Progenitor cell of endocrine pancreas (in vitro differentiated cells): Measurements from ENCODE around the gene SLC25A38. TPM values are rescaled to one million over a fixed set of nuclear protein-coding genes. Genes with fewer than 3 reads are reported as not detected.

ENCODE experiments used
- DNase-seq: peaks from one replicate; pipeline ENCODE4 v3.0.0; 2021; ENCODE audit warnings: low spot score; ENCODE audit not compliant: unreplicated experiment
- H3K27ac Mint-ChIP-seq: 2 replicates; pipeline ENCODE4 v1.8.0; 2021; ENCODE audit warnings: mild to moderate bottlenecking, moderate library complexity, mixed read lengths
- H3K27me3 Mint-ChIP-seq: 2 replicates; pipeline ENCODE4 v1.8.0; 2021; ENCODE audit warnings: mixed read lengths
- H3K36me3 Mint-ChIP-seq: 2 replicates; pipeline ENCODE4 v1.8.0; 2022; ENCODE audit warnings: mixed read lengths; ENCODE audit not compliant: insufficient read depth
- H3K4me1 Mint-ChIP-seq: 2 replicates; pipeline ENCODE4 v1.8.0; 2021; ENCODE audit warnings: low read depth, mixed read lengths
- H3K4me3 Mint-ChIP-seq: 2 replicates; pipeline ENCODE4 v1.8.0; 2021; ENCODE audit warnings: low read depth, mild to moderate bottlenecking, moderate library complexity, mixed read lengths
- H3K9me3 Mint-ChIP-seq: 2 replicates; pipeline ENCODE4 v1.8.0; 2021; ENCODE audit warnings: low read depth, mixed read lengths
- total RNA-seq: library from RNA; stranded (reverse); gene quantifications from 2 replicates; pipeline ENCODE4 v1.2.1, GENCODE V29; 2021
- TF ChIP-seq, protein P1 (sequence below): fragments of 200-600 bp; sonication (generic); IDR thresholded peaks from one replicate; pipeline ENCODE4 v1.5.0; 2021; ENCODE audit warnings: antibody characterized with exemption, mild to moderate bottlenecking; ENCODE audit not compliant: unreplicated experiment

Gene SLC25A38
- total RNA-seq, 1 donor from 2014 or later, result 38.0 TPM

DNA sequence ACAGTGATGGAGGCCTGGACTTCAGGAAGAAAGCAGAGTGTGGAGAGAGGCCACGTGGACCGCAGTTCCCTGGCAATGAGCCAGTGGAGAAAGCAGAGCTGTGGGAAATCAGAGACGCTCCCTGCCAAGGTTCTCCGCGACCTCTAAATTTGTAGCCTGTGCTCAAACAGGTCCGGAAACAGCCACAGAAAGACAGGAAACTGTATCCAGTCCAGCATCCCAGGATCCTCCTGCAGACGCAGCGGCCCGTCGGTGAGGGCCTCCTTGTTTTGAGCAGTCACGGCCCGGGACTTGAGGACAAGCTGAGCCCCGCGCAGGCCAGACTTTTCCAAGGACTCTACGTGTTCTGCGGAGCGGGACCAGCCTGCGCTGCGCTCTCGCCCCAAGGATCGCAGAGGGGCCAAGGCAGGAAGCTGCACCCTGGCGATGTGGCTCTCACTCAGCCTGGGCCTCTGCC, 45.6 kb downstream of the SLC25A38 start:
- Mint-ChIP-seq H3K36me3 (no peaks in the 10 kb centered on the region), H3K27me3 (peaks cover 18% of the 10 kb centered on the region), H3K4me3 (no peak overlapping the region), H3K9me3 (no peaks in the 10 kb centered on the region), H3K27ac (no peak overlapping the region), H3K4me1 (no peaks in the 10 kb centered on the region)
- DNase-seq, result no peak
- TF ChIP-seq, protein P1, sequence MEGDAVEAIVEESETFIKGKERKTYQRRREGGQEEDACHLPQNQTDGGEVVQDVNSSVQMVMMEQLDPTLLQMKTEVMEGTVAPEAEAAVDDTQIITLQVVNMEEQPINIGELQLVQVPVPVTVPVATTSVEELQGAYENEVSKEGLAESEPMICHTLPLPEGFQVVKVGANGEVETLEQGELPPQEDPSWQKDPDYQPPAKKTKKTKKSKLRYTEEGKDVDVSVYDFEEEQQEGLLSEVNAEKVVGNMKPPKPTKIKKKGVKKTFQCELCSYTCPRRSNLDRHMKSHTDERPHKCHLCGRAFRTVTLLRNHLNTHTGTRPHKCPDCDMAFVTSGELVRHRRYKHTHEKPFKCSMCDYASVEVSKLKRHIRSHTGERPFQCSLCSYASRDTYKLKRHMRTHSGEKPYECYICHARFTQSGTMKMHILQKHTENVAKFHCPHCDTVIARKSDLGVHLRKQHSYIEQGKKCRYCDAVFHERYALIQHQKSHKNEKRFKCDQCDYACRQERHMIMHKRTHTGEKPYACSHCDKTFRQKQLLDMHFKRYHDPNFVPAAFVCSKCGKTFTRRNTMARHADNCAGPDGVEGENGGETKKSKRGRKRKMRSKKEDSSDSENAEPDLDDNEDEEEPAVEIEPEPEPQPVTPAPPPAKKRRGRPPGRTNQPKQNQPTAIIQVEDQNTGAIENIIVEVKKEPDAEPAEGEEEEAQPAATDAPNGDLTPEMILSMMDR, result no peak

DNA sequence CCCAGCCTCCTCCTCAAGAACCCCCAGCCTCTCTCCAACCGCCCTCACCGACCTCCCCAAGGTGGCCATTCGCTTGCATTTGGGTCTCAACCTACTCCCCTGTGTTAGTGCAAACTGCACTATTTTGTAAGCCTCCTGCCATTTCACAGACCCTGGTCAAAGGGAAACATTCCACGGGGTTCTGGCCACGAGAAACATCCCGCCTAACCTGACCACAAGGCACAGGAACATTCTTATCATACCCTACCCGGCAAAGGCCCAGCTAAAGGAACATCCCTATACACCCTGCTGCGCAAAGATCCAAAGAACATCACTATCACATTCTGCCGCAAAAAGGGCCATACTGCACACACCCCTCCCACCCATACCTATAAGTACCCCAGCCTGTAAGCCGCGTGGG, 46.3 kb downstream of the SLC25A38 start:
- no peak overlapping the region for H3K4me3 Mint-ChIP-seq

DNA sequence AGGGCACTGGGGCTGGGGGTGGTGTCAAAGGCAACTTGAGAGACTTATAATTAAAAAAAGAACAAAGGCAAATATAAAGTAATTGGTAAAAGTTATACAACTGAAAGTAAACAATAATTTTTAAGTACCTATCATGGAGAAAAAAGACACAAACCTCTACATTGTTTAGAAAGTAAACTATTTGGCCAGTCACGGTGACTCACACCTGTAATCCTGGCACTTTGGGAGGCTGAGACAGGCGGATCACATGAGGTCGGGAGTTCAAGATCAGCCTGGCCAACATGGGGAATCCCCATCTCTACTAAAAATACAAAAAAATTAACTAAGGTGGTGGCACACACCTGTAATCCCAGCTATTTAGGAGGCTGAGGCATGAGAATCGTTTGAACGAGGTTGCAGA, 49.2 kb downstream of the SLC25A38 start:
- Mint-ChIP-seq H3K4me1 (no peaks in the 10 kb centered on the region), H3K27ac (no peak overlapping the region), H3K9me3 (no peaks in the 10 kb centered on the region), H3K36me3 (no peaks in the 10 kb centered on the region), H3K4me3 (no peak overlapping the region), H3K27me3 (peaks cover 18% of the 10 kb centered on the region)
- TF ChIP-seq, protein P1, result no peak
- DNase-seq, result no peak

More for the DNA sequence above, 46.3 kb downstream of the SLC25A38 start:
- no peaks in the 10 kb centered on the region for H3K4me1 Mint-ChIP-seq
- DNase-seq, result no peak
- no peaks in the 10 kb centered on the region for H3K36me3 Mint-ChIP-seq
- H3K27ac Mint-ChIP-seq, result no peak overlapping the region
- no peaks in the 10 kb centered on the region for H3K9me3 Mint-ChIP-seq
- H3K27me3 Mint-ChIP-seq, result peaks cover 18% of the 10 kb centered on the region
- TF ChIP-seq, protein P1, result no peak

DNA sequence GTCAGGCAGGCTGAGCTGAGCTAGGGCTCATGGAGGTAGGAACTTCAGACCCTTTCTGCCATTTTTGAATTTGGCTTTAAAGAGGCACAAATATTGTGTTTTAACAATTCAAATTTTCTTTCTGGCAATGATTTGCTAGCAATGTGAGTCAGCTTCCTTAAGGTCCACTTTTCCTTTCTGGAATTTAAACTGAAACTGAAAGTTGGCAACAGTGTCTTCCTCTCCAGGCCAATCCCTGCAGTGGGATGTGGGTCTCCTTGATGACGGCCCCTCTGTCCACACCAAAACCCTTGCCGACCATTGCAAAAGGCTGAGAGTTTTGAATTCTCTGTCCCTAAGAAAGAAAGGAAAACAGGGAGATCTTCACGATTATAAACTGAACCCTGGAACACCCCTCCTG, 50.5 kb downstream of the SLC25A38 start:
- H3K9me3 Mint-ChIP-seq, result no peaks in the 10 kb centered on the region

DNA sequence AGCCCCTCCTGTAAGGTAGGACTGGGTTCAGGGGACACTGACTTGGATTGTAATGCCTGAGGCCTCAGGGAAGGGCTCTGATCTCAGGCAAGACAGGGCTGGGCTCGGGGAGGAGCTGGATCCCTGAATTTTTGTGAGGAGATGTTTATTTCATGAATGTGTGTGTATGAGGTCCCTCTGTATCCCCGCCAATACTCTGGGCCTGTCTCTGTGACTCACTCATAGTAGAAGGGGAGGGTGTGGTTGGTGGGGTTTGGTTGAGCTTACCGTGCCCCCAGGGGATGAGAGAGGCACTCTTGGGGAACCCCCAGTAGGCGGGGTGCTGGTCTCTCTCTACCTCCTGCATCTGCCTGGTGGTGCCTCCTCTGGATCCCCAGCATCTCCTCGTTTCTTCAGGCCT, 51.4 kb downstream of the SLC25A38 start:
- TF ChIP-seq, protein P1, result no peak
- Mint-ChIP-seq H3K9me3 (no peaks in the 10 kb centered on the region), H3K36me3 (no peaks in the 10 kb centered on the region), H3K4me3 (no peak overlapping the region), H3K27ac (no peak overlapping the region), H3K4me1 (no peaks in the 10 kb centered on the region), H3K27me3 (peaks cover 14% of the 10 kb centered on the region)
- DNase-seq, result no peak

More for the DNA sequence above, 50.5 kb downstream of the SLC25A38 start:
- TF ChIP-seq, protein P1, result no peak
- peaks cover 15% of the 10 kb centered on the region for H3K27me3 Mint-ChIP-seq
- no peaks in the 10 kb centered on the region for H3K4me1 Mint-ChIP-seq
- no peak overlapping the region for H3K27ac Mint-ChIP-seq
- no peak overlapping the region for H3K4me3 Mint-ChIP-seq
- no peak for DNase-seq
- no peaks in the 10 kb centered on the region for H3K36me3 Mint-ChIP-seq
